CMK (cell line): ENCODE data around the gene MICALL2.
"Not testable (repeated sequence)": the region's sequence is repeated elsewhere in the genome, so short reads cannot be mapped to it uniquely, and the experiment has no call there.

Source experiments
- DNase-seq: peaks from one replicate; pipeline ENCODE4 v3.0.0-alpha.2; 2010; ENCODE audit warnings: low read depth

MICALL2 gene

DNA sequence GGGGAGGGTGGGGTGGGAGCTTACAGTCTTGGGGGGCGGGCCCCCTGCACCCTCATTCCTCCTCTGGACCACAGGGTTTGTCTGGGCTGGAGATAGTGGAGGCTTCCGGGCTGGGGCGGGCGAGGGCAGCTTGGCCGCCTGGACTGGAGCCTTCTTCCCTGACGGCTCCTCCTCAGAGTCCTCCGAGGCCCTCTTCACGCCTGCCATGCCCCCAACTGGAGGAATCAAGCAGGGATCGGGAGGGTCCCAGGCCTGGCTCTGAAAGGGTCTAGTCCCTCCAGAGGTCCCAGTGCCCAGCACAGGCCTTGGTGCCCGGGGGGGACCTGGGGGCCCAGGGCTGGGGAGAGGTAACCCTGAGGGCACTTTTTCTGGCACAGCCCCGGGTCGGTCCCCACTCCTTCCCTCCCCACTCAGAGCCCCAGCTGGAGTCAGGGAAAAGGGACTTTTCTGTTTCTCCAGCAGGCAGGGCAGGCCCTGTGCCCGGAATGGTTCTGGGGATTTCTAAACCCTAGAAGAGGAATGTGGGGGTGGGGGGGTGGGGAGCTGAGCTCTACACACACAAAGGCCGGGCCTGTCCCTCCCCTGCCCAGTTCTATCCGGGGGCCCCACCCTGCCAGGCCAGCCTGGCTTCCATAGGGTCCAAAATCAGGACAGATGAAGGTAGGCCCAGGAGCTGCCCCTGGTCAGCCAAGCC lies 11.6 kb downstream of the MICALL2 start:
- DNase-seq, result no peak

DNA sequence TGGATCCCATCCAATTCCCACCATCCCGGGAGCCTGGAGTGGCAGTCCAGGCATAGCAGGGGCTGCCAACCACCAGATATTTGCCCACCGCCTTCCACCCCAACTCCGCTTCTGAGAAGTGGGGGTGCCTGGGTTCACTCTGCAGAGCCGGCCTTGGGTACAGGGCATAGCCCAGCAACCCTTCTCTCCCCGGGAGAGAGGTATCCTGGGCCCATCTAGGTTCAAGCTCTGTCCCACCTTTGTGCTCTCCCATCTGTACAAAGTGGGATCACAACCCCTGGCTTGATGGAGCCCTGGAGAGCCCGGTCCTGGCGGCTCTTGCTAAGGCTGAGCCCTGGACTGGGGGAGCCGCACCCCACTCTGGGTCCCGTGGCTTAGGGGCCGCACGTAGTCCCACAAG lies 12.2 kb downstream of the MICALL2 start:
- no peak for DNase-seq

DNA sequence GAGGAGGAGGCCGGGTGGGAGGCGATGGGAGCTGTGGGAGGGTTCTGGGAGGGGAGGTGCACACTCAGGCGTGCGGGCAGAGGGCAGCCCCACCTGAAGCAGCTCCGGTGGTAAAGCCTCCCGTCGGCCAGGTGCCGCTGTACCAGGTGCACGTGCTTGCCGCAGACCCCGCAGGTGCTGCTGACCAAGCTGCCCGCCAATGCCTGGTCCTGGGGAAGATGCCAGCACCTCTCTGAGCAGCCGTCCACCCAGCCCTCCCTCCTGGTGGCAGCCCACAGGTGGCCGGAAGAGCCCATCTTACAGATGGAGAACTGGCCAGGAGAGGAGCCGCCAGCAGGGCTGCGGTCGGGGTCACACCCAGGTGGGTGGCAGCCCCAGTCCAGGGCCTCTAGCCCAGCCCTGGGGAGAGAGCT lies 12.6 kb downstream of the MICALL2 start:
- DNase-seq, result no peak

DNA sequence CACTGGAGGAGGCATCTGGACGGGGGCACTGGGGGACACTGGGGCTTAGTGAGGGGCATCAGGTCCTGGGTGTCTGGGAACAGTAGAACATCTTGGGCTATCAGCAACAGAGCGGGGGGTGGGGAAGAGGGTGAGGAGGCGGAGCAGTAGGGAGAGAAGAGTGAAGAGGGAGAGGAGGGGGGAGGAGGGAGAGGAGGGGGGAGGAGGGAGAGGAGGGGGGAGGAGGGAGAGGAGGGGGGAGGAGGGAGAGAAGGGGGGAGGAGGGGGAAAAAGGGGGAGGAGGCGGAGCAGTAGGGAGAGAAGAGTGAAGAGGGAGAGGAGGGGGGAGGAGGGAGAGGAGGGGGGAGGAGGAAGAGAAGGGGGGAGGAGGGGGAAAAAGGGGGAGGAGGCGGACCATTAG lies 13.2 kb downstream of the MICALL2 start:
- not testable (repeated sequence) for DNase-seq

DNA sequence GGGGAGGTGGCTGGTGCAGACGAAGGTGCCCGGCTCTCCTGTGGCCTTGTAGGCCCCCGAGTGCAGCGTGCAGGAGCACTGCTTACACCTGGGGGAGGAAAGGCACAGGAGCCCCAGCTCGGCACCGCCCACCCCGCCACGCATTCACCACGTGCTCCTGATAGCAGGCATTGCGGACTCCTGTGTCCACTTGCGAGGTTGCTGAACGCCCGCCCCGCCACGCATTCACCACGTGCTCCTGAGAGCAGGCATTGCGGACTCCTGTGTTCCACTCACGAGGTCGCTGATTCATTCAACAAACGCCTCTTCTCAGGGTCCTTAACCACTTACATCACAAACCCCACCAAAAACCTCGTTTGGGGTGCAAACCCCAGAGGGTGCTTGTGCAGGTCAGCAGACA lies 13.9 kb downstream of the MICALL2 start:
- no peak for DNase-seq

DNA sequence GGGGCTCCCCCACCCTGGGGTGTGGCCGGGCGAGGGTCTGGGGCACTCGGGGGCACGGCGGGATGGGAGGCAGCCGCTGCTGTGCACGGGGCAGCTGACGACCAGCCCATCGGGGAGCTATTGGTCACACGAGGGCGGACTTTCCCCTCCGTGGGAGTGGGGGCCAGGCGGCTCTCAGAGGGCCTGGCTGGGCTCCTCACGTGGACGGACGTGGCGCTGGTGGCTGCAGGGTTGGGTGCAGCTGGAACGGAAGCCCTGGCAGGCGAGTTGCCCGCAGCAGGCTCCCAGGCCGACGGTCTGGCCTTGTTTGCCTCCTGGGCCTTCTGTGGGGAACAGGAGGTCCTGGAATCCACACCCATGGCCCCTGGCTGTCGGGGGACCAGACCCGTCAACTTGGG lies 14.3 kb downstream of the MICALL2 start:
- no peak for DNase-seq

DNA sequence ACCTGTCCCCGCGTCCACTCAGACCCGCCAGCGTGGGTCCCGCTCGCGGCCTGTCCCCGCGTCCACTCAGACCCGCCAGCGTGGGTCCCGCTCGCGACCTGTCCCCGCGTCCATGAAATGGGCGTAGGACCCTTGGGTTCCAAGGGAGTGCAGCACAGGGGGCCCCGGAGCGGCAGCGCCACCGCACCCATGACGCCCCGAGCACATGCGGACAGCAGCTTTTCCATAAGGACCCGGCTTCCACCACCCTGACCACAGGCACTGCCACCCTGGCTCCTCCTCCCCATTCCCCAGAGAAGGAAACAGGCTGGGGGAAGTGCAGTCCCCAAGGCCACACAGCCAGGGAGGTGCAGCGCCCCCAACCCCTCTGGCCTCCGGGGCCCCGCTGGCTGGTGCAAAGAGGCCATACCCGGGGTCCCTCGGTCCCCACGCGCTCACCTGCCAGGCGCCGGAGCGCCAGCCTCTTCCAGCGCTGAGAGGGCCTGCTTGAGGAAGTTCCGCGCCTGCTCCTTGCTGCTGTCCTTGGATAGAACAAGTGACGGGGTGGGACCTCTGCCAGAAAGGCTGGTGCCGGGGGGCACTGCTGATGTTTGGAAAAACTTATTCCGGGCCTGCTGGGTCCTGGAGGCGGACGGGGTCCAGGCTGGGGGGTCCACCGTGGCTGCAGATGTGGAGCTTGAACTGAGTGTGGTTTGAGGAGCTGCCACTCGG lies 14.9 kb downstream of the MICALL2 start:
- DNase-seq, result no peak

DNA sequence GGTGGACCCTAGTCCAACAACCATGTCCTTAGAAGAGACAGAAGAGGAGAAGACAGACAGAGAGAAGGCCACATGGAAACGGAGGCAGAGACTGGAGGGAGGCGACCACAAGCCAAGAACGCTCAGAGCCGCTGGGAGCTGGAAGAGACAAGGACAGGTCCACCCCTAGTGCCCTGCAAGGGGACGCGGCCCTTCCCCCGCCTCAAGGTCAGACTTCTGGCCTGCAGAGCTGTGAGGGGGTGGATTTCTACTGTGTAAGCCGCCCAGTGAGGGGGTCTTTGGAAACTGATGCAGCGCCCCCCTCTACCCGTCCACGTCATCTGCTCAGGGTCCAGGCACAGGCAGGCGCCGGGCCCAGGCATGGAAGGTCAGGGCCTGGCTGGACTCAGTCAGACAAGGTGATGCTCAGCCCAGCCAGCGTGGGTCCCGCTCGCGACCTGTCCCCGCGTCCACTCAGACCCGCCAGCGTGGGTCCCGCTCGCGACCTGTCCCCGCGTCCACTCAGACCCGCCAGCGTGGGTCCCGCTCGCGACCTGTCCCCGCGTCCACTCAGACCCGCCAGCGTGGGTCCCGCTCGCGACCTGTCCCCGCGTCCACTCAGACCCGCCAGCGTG lies 15.6 kb downstream of the MICALL2 start:
- not testable (repeated sequence) for DNase-seq

DNA sequence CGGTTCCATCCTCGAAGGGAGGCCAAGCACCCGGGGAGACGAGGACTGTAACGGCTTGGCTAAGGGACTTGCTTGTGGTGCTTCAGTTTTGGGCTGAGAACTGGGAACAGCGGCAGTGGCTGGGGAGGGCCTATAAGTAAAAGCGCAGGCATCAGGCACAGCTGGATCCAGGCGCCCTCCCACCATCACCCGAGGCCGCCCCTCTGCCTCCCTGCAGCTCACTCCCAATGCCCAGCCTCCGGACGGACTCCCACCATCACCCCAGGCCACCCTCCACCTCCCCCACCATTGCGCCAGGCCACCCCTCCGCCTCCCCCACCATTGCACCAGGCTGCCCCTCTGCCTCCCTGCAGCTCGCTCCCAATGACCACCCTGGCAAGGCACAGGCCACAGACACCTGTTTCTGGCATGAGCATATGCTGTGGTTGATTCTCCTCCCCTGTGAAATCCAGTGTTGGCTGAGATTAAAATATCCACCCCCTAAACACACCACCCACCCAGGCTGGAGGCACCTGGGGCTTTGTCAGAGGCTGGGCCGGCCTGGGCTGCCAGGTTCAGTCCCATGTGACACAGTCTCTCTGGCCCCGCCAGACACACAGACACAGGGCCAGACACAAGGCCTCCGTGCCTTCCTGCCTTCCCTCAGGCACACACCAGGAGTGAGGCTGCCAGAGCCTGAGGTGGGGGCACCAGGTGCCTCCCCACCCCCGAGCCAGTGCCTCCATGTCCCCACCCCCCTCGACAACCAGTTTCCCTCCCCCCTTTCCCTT lies 16.7 kb downstream of the MICALL2 start:
- no peak for DNase-seq

DNA sequence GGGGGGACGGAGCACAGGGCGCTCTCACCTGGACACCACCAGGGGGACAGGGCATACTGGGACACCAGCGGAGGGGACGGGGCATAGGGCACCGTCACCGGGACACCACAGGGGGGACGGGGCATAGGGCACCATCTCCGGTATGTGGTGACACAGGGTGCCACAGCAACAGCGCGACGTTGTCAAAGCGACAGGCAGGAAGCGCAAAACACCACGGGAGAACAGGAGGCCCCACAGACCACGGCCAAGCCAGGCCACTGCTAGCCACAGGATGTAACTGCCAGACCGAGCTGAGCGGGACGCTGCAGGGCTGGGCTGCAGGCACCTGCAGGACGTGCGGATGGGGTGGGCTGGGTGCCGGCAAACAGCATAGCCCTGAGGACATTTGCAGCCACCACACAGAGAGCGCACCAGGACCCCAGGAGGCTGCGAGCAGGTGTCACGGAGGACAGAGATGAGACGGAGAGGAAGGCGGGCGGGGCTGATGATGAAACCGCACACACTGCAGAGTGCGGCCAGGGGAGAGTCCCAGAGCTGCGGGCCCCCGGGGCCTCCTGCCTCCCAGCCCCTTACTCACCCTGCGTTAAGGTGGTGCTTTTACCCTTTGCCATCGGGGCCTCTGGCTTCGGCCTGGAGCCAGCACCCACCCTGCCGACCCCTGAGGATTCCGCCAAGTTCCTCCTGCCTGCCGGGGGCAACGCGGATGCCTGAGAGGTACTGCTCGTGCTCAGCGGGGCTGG lies 17.5 kb downstream of the MICALL2 start:
- DNase-seq, result no peak

DNA sequence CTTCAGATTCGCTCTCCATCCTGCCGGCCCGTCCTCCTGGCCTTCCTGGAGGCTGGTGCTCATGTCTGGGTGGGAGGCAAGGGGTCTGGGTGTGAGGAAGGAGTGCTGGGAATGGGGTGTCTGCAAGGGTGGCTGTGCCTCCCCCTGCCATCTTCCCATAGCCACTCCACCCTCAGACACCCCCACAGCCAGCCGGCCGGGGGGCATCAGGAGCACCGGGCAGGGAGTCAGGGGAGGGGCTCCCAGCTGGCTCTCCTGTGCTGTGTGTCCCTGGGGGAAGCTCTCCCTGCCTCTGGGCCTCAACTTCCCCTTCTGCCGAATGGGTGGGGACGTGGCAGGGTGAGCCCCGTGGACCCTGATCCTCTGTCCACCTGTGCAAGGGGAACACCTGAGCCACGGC lies 18.6 kb downstream of the MICALL2 start:
- DNase-seq, result no peak

DNA sequence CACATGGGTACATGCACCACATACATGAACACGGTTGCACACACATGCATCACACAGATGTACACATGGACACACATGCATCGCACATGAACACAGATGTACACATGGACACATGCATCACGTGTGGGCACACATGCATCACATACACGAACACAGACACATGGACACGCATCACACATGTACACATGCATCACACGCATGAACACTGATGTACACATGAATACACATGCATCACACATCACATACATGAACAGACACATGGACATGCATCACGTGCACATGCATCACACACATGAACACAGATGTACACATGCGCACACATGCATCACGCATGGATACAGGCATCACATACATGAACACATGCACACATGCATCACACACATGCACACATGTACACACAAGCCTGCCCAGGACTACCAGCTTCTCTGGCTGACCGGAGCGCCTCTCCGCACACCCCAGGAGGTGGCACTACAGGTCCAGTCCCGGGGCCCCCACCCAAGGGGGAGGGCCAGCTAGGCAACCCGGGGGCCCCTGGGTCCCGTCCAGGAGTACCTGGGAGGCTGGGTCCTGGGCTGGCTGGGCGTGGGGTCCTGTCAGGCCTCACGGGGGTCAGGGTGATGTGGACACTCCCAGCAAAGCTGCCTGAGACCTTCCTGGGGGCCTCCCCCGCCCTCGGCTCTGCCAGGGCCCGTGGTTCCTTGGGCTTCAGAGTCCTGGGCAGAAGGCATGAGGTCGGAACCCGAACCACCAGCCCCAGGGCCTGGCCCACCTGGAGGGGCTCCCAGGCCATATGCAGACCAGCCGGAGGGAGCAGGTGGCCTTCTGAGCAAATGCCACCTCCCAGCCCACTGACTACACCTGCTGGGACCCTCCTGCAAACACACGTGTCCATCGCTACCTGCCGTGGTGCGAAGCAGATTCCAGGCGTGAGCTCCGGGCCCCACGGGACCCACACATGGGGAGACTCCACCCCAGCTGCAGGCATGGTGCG lies 19.6 kb downstream of the MICALL2 start:
- DNase-seq, result no peak

DNA sequence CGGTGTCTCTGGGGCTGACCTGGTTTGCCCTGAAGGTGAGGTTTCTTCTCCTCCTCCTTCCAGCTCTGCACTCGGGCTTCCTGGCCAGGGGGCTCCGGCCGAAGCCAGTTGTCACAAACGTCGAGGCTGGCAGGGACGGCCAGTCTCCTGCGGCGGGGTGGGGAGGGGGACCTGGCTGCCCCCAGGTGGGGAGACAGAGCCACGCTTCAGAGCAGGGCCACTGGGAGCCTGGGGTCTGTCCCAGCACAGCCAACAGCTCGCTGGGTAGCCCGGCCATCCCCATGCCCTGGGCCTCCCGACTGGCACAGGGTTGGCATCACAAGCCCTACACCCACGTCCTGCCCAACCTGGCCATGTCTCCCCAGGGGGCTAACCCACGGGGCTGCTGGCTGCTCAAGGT lies 20.4 kb downstream of the MICALL2 start:
- DNase-seq, result no peak

DNA sequence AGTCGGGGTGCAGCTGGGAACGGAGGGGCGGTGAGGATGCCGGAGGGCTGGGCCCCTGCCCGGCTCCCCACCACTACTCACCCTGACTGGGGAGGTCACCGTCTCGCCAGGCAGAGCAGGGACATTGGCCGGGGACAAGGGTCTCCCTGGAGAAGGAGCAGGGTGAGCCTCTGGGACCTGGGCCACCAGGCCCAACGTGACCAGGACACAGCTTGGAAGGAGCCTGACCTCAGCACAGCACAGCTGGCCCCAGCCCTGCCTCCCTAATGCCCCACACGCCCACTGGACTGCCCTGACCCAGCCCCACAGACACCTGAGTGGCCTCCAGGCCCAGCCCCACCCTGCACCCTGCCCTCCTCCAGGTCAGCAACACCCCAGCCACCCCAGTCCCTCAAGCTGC lies 21.1 kb downstream of the MICALL2 start:
- no peak for DNase-seq

DNA sequence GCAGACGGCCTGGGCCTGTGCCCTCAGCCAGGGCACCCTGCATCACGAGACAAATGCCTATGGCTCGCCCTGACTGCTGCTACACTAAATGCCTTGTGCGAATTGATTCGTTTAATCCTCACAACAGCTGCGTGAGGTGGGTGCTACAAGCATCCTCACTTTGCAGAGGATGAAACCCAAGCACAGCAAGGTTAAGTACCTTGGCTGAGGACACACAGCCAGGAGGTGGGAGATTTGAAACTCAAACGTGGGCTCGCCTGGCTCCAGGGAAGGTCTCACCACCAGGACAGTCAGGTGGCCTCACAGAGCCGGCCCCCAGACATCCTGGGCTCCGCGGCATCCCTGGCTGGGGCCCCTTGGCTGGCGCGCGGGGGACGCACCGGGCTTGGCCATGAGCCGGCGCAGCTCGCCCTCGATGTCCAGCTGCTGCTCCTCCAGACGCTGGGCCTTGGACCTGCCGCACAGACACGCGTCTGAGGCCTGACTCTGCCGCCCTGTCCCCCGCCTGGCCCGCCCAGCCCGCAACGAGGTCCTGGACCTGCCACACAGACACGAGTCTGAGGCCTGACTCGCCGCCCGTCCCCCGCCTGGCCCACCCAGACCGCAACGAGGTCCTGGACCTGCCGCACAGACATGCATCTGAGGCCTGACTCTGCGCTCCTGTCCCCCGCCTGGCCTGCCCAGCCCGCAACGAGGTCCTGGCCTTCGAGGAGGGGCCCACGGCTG lies 22.0 kb downstream of the MICALL2 start:
- no peak for DNase-seq

DNA sequence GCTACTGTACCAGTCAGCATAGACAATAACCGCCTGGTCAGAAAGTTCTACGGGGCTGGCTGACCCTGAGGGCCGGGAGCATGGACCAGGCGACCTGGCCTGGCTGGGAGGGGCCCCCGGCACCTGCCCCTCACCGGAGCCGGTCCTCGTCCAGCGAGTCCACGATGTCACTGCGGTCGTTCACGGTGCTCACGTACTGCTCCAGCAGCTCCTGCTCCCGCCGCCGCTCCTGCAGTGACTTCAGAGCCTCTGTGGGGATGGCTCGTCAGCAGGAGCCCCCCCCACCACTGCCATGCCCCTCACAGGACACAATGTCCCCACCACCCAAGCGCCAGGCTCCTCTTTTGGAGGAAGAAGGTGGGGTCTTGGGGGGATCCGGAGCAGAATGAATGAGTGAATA lies 22.7 kb downstream of the MICALL2 start:
- no peak for DNase-seq

DNA sequence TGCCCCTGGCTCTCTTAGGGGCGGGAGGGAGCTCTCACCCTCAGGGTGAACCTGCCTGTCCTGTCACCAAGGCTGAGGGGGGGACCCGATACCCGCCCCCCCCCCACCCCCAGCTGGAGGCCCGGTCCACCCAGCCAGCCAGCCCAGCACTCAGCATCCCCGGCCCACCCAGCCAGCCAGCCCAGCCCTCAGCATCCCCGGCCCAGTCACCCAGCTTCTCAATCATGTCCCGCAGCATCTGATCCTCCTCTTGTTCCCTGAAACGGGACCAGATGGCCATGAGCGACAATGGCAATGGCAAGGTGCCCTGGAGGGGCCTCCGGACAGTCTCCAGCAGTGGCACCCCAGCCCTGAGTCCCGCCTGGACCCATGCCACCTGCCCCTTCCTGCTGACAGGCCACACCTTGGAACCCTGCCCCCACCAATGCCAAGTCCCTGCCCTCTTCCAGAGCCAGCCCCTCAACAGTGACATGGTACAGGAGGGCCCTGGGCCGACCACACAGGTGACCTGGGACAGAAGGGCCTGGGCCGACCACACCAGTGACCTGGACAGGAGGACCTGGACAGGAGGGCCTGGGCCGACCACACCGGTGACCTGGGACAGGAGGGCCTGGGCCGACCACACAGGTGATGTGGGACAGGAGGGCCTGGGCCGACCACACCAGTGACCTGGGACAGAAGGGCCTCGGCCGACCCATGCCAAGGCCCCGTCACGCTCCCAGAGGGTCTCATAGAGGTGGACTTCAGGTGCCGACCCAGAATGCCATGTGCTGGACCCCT lies 24.2 kb downstream of the MICALL2 start:
- no peak for DNase-seq

DNA sequence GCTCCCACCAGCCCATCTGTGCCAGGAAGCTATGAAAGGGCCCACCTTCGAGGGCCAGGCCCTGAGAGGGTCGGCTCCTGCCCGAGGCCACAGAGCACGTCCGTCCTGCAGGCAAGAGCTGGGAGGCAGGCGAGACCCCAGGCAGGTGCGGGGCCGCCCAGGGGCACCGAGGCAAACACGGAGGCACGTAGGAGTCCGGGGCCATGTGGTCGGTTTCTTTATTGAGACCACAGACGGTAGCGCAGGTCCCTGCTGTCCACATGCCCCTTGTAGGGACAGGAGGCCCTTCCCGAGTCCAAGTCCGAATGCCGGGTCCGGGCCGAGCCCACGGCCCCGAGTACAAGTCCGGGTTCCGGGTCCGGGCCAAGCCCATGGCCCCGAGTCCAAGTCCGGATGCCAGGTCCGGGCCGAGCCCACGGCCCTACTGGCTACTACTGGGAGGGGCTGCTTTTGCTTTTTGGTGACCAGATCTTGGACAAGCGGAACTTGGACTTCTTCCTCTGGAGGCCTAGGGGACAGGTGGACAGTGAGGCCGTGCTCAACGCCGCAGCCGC lies 25.0 kb downstream of the MICALL2 start:
- DNase-seq, result no peak
